Measurements from ENCODE around the gene CALML6. TPM values are rescaled to one million over a fixed set of nuclear protein-coding genes. Genes with fewer than 3 reads are reported as not detected.

Gene CALML6
- total RNA-seq, 4 donors from 2014 or later = not detected

DNA sequence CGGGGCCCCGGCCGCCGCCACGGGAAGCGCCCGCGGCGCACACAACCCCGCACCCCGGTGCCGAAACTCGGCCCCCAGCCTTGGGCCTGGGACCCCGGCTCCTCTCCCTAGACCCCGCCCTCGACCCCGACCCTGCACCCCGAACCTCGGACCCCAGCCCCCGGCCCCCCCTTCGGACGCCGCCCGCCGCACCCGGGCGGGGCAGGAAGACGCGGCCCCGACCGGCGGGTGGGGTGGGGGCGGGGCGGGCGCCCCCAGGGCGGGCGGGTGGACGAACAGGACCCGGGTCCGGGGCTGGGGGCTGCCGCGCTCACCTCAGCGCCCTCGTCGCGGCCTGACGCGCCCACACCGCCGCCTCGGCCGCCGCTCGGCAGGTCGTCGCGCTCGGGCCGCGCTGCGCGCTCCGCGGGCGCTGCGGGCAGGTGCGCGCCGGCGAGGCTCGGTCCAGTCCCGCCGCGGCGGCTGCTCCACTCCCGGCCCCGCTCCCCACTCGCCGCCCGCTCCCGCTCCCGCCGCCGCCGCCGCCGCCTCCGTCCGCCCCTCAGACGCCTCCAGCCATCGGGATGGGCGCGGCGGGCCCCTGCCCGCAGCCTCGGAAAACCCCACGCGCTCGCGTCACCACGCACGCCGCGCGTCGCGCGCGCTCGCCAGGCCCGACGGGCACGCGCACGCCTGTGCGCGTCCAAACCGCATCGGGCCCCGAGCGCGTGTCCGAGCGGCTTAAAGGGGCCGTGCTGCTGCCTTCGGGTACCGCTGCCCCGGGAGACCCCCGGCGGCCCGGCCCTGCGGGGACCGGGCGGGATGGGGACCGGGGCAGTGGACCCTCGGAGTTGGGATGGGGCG, 24.3 kb upstream of the CALML6 start, which contains the start of gene GNB1:
Gene GNB1 (minus strand): TSS at position 582 of the 843 bp plus-strand sequence. CDS start 65,634 bp downstream, outside the sequence.
- Histone ChIP-seq H3K4me1 (peaks cover 6 to 66% (median 37%) of the 10 kb centered on the region in 4 donors), H3K4me3 (peak within 1 kb of the TSS; percentile 79 to 95 (median 88)), H3K9me3 (no peaks in the 10 kb centered on the region), H3K36me3 (no peaks in the 10 kb centered on the region), H3K27me3 (no peaks in the 10 kb centered on the region), H3K27ac (peak within 1 kb of the TSS; percentile 97 to 99 (median 99))
- peak; percentile 82 to 95 (median 93) for DNase-seq
- peak in 1 of 2 donors; percentile 89 for TF ChIP-seq POLR2A (IDR thresholded peaks at IDR 0.05)
- TF ChIP-seq, protein P1, sequence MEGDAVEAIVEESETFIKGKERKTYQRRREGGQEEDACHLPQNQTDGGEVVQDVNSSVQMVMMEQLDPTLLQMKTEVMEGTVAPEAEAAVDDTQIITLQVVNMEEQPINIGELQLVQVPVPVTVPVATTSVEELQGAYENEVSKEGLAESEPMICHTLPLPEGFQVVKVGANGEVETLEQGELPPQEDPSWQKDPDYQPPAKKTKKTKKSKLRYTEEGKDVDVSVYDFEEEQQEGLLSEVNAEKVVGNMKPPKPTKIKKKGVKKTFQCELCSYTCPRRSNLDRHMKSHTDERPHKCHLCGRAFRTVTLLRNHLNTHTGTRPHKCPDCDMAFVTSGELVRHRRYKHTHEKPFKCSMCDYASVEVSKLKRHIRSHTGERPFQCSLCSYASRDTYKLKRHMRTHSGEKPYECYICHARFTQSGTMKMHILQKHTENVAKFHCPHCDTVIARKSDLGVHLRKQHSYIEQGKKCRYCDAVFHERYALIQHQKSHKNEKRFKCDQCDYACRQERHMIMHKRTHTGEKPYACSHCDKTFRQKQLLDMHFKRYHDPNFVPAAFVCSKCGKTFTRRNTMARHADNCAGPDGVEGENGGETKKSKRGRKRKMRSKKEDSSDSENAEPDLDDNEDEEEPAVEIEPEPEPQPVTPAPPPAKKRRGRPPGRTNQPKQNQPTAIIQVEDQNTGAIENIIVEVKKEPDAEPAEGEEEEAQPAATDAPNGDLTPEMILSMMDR (IDR thresholded peaks at IDR 0.05) = peak in 1 of 6 experiments; percentile 7

DNA sequence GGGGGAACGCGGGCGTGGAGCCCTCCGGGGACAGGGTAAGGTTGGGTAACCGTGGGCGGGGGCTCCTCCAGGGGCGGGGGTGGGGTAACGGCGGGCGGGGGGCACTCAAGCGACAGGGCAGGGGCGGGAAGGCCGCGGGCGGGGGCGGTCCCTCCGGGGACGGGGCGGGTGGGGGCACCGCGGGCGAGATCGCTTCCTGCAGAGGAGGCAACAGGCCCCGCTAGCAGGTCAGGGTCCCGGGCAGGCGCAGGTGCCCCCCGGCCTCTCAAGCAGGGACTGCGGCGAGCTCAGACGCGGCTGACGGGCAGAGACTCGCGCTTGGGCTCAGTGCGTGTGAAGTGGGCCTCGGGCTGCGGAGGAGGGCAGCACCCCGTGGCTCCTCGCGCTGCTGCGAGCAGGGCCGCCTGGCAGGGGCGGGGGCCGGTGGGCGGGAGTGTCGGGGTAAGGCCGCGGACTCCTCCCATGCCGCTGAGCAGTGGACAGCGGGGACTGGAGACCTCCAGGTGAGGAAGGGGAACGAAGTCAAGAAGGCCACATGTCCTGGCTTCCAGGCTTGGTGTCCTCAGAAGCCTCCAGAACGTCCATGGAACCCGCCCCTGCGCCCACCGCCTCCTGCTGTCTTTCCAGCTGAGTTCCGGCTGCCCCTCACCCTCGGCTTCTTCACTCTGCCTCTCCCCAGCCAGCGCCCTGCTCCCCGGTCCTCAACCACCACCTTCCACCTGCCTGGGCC, 23.5 kb upstream of the CALML6 start:
- peak; percentile 88 to 94 (median 89) for DNase-seq
- H3K4me1 ChIP-seq = peaks cover 8 to 74% (median 42%) of the 10 kb centered on the region in 4 donors
- TF ChIP-seq POLR2A (IDR thresholded peaks at IDR 0.05) = peak in 1 of 2 donors; percentile 56
- TF ChIP-seq, protein P1 (IDR thresholded peaks at IDR 0.05) = no peak

DNA sequence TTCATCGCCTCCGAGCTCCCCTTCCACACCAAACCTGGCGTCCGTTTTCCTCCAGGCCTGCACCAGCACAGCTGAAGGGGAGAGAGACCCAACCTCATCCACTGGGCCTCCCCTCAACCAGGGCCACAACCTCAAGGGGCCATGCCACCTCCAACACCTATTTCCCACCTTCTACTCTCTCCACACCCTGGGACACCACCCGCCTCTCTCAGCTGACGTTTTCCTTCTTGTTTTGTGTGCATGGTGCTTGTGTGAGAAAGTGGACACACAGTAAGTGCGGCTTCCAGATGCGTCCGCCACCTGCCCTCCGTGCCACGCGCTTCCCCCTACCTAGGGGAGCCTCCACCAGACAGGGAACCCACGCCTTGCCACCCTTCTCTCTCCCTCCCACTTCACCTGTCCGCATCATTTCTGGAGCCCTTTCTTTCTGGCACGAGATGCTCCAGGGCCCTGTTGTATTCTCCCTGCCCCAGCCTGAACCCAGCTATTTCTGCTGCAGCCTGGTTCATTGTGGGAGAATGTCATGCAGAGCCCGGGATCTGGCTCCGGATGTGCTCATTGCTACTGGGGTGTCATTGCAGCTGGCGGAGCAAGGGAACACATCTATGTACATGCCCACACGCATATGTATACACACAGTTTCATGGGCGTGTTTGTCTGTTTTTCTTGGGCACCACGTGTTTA, 22.8 kb upstream of the CALML6 start:
- H3K4me3 ChIP-seq = peak overlapping the region; percentile 79 to 95 (median 88)
- no peaks in the 10 kb centered on the region for H3K36me3 ChIP-seq
- peaks cover 8 to 70% (median 42%) of the 10 kb centered on the region in 4 donors for H3K4me1 ChIP-seq
- TF ChIP-seq, protein P1 (IDR thresholded peaks at IDR 0.05) = no peak
- peak in 1 of 2 donors; percentile 26 for TF ChIP-seq POLR2A (IDR thresholded peaks at IDR 0.05)
- peak overlapping the region; percentile 97 to 99 (median 99) for H3K27ac ChIP-seq
- DNase-seq = no peak
- H3K27me3 ChIP-seq = no peaks in the 10 kb centered on the region
- H3K9me3 ChIP-seq = no peaks in the 10 kb centered on the region

More for the DNA sequence above, 23.5 kb upstream of the CALML6 start:
- peak overlapping the region; percentile 97 to 99 (median 99) for H3K27ac ChIP-seq
- H3K36me3 ChIP-seq = no peaks in the 10 kb centered on the region
- no peaks in the 10 kb centered on the region for H3K9me3 ChIP-seq
- H3K27me3 ChIP-seq = no peaks in the 10 kb centered on the region
- H3K4me3 ChIP-seq = peak overlapping the region; percentile 79 to 95 (median 88)

DNA sequence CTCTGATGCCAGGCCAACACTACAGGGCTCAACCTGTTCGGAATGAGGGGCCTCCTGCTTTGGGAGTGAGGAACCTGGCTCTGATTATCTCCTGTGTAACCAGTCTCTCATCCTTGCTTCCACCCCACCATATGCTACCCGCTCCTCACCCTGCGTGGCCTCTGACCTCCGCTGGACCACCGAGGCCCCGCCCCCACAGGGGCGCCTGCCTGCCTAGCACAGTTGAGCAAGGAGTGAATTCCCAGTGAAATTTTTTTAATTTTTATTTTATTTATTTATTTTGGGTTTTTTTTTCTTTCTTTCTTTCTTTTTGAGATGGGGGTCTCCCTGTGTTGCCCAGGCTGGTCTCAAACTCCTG, 22.3 kb upstream of the CALML6 start:
- H3K36me3 ChIP-seq = no peaks in the 10 kb centered on the region
- TF ChIP-seq, protein P1 (IDR thresholded peaks at IDR 0.05) = no peak
- peaks cover 8 to 69% (median 40%) of the 10 kb centered on the region in 4 donors for H3K4me1 ChIP-seq
- H3K27ac ChIP-seq = peak overlapping the region; percentile 97 to 99 (median 99)
- H3K9me3 ChIP-seq = no peaks in the 10 kb centered on the region
- no peak for DNase-seq
- H3K4me3 ChIP-seq = peak overlapping the region in 2 of 4 donors; percentile 79 to 94
- no peaks in the 10 kb centered on the region for H3K27me3 ChIP-seq

Data from Peyer's patch (tissue), 4 donors.